Stimulated activated CD4-positive, alpha-beta T cell treated with anti-CD3 and anti-CD28 coated beads, Interleukin-15, amount 100 ng/mL, for 1 hour (primary cell): ENCODE measurements around the gene ARHGAP28.

ENCODE experiments used
- DNase-seq, 2 donors: peaks; one replicate each; pipeline ENCODE4 v3.0.0-alpha.2; 2020; ENCODE audit warnings: low read depth in 1 of 2, low spot score in 1 of 2

ARHGAP28 gene

GRCh38 chr18:6731222-6731596 is 1.7 kb downstream of the ARHGAP28 start:
- no peak for DNase-seq

- DNase-seq, result no peak
Measured at GRCh38 chr18:6732952-6733351, 3.4 kb downstream of the ARHGAP28 start.

- DNase-seq, result no peak
Measured at GRCh38 chr18:6733758-6734157, 4.2 kb downstream of the ARHGAP28 start.

GRCh38 chr18:6734726-6735430 is 5.4 kb downstream of the ARHGAP28 start:
- no peak for DNase-seq

GRCh38 chr18:6737833-6738232 is 8.3 kb downstream of the ARHGAP28 start:
- no peak for DNase-seq

- DNase-seq, result no peak
Measured at GRCh38 chr18:6738622-6739021, 9.1 kb downstream of the ARHGAP28 start.

- no peak for DNase-seq
Measured at GRCh38 chr18:6741232-6741663, 11.7 kb downstream of the ARHGAP28 start.

- DNase-seq, result no peak
Measured at GRCh38 chr18:6741786-6742185, 12.3 kb downstream of the ARHGAP28 start.

GRCh38 chr18:6743999-6744398 is 14.5 kb downstream of the ARHGAP28 start:
- no peak for DNase-seq

GRCh38 chr18:6744816-6745455 is 15.4 kb downstream of the ARHGAP28 start:
- no peak for DNase-seq

GRCh38 chr18:6745504-6746031 is 16.1 kb downstream of the ARHGAP28 start:
- no peak for DNase-seq

GRCh38 chr18:6746386-6746960 is 17.0 kb downstream of the ARHGAP28 start:
- DNase-seq, result no peak

GRCh38 chr18:6747646-6748045 is 18.1 kb downstream of the ARHGAP28 start:
- DNase-seq, result no peak

GRCh38 chr18:6748241-6748640 is 18.7 kb downstream of the ARHGAP28 start:
- DNase-seq, result no peak

GRCh38 chr18:6750411-6750810 is 20.9 kb downstream of the ARHGAP28 start:
- DNase-seq, result no peak

GRCh38 chr18:6751222-6751621 is 21.7 kb downstream of the ARHGAP28 start:
- DNase-seq, result no peak

GRCh38 chr18:6752202-6752860 is 22.8 kb downstream of the ARHGAP28 start:
- DNase-seq, result no peak

GRCh38 chr18:6755107-6755506 is 25.6 kb downstream of the ARHGAP28 start:
- no peak for DNase-seq

- no peak for DNase-seq
Measured at GRCh38 chr18:6757931-6758330, 28.4 kb downstream of the ARHGAP28 start.

- DNase-seq, result no peak
Measured at GRCh38 chr18:6759579-6759978, 30.1 kb downstream of the ARHGAP28 start.

GRCh38 chr18:6763524-6763923 is 34.0 kb downstream of the ARHGAP28 start:
- DNase-seq, result no peak

GRCh38 chr18:6764382-6764781 is 34.9 kb downstream of the ARHGAP28 start:
- DNase-seq, result no peak
